Measurements from ENCODE around the gene RPP25.

Gene RPP25

DNA sequence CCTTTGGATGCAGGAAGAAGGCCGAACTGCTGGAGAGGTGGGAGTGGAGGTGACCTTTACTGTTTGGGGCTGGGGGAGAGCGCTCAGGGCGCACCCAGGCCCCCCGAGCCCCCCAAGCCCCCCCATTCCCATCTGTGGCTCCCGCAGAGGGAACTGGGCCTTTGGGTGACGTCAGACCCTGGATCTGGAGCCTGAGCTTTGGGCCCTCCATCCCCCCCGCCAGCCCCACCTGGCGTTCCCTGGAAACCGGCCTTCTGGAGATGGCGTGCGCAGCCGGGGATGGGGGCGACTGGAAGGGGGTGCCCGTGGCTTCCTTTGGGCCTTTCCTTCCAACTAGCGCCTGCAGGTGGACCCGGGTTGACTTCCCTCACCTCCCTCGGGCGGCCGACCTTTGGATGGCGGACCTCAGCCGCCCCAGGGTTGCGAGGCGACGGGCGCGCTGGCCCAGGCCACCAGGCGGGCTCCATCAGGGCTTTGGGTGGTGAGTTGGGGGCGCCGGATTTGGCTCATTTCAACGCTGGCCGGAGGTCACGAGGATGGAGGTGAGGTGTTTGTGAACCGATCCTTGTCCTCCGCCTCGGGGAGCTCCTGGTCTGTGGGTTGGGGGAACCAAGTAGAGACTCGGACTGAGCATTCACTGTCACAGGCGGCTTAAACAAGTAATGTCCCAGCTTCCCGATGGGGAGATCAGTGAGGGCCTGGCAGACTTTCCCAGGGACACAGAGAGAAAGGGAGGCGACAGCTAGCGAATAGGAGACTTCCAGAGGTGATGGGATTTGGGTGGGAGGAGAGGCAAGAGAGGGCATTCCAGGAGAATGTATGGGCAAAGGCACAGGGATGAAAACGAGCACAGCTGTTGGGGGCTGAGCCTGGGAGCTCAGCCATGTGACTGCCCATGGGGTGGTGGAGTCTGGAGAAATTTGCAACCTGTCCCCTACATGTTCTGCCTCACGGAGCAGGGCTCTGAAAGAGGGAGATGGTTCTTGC lies 39.5 kb upstream of the RPP25 start:
- TF ChIP-seq, protein P1, sequence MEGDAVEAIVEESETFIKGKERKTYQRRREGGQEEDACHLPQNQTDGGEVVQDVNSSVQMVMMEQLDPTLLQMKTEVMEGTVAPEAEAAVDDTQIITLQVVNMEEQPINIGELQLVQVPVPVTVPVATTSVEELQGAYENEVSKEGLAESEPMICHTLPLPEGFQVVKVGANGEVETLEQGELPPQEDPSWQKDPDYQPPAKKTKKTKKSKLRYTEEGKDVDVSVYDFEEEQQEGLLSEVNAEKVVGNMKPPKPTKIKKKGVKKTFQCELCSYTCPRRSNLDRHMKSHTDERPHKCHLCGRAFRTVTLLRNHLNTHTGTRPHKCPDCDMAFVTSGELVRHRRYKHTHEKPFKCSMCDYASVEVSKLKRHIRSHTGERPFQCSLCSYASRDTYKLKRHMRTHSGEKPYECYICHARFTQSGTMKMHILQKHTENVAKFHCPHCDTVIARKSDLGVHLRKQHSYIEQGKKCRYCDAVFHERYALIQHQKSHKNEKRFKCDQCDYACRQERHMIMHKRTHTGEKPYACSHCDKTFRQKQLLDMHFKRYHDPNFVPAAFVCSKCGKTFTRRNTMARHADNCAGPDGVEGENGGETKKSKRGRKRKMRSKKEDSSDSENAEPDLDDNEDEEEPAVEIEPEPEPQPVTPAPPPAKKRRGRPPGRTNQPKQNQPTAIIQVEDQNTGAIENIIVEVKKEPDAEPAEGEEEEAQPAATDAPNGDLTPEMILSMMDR (IDR thresholded peaks at IDR 0.05; ENCODE audit: insufficient read depth, low read length, poor library complexity, severe bottlenecking): no peak
- H3K27me3 ChIP-seq (replicated peaks; ENCODE audit: control insufficient read depth, insufficient read depth, low read length): no peaks in the 10 kb centered on the region; the same call in none of the 2 replicates
- DNase-seq (ENCODE audit: extremely low read depth, insufficient read length): no peak
- H3K36me3 ChIP-seq (ENCODE audit: control insufficient read depth, insufficient read depth, low read length): no peaks in the 10 kb centered on the region
- peak overlapping the region; percentile 77 for H3K4me3 ChIP-seq (replicated peaks; ENCODE audit: low read depth, low read length)

DNA sequence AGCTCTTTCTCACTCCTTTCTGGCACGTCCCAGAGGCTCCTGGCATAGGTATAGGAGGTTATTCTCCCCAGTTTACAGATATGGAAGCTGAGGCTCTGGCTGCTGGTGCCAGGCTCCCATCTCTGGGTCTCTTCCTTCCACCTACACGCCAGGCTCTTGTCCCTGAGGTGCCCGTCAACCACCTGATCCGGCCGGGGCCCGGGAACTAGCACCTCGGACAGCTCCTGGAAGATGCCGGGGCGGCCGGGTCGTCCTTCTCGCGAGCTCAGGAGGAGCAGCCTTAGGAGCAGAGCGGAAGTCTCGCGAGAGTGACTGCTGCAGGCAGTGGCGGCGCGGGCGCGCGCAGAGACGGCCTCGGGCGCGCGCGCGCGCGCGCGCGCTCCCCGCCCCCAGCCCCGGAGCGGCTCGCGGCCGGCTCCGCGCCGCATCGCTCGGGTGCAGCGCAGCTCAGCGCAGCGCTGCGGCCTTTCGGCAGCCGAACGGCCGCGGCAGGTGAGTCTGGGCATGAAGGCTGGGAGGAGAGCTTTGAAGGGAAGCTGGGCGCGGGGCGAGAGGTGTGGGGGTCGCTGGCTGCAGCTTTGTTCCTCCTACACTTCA lies 38.7 kb upstream of the RPP25 start, which contains the start of gene SCAMP5:
Gene SCAMP5, plus strand, starts transcription at position 382 of the 597 bp plus-strand sequence. CDS start 16,277 bp downstream, outside the sequence.
- Histone ChIP-seq H3K36me3 (ENCODE audit: control insufficient read depth, insufficient read depth, low read length) (no peaks in the 10 kb centered on the region), H3K4me3 (replicated peaks; ENCODE audit: low read depth, low read length) (peak within 1 kb of the TSS; percentile 77), H3K27me3 (replicated peaks; ENCODE audit: control insufficient read depth, insufficient read depth, low read length) (no peaks in the 10 kb centered on the region; the same call in 1 of the 2 replicates)
- TF ChIP-seq, protein P1 (IDR thresholded peaks at IDR 0.05; ENCODE audit: insufficient read depth, low read length, poor library complexity, severe bottlenecking): no peak
- DNase-seq (ENCODE audit: extremely low read depth, insufficient read length): peak; percentile 84

DNA sequence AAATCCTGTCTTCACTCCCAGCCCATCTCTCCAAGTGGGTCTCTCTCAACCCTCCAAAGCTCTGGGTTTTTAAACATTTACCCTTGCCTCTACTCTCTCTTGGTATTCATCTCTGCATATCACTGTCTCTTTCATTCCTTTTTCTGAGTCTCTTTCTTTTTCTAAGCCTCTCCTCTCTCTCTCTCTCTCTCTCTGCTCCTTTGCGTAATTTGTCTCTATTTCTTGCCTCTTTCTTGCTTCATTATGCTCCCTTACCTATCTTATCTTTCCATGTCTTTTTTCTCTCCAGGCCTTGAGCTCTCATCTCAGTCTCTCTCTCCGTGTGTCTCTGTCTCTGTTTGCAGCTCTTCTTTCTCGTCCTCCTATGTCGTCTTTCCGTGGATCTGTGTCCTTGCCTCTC lies 38.1 kb upstream of the RPP25 start:
- TF ChIP-seq, protein P1 (IDR thresholded peaks at IDR 0.05; ENCODE audit: insufficient read depth, low read length, poor library complexity, severe bottlenecking): no peak
- no peak overlapping the region for H3K4me3 ChIP-seq (replicated peaks; ENCODE audit: low read depth, low read length)
- DNase-seq (ENCODE audit: extremely low read depth, insufficient read length): no peak
- H3K27me3 ChIP-seq (replicated peaks; ENCODE audit: control insufficient read depth, insufficient read depth, low read length): no peaks in the 10 kb centered on the region; the same call in 1 of the 2 replicates
- H3K36me3 ChIP-seq (ENCODE audit: control insufficient read depth, insufficient read depth, low read length): no peaks in the 10 kb centered on the region

DNA sequence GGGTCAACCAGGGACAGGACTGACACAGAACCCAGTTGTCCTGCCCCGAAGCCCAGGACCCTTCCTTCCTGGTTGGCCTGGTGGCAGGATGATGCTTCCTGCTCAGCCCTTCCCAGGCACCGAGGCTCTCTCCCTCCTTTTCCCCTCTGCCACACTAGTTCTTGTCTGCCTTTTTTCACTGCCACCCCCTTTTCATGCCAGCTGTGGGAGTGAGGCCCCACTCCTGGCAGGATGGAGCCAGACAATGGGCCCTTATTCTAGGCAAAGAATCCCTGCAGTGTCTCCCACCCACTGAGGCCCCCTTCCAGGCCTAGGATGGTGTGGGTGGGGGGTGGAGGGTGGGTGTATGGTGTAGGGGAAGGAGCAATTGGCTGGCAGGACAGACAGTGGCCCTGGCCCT lies 37.7 kb upstream of the RPP25 start:
- no peak for DNase-seq (ENCODE audit: extremely low read depth, insufficient read length)
- Histone ChIP-seq H3K36me3 (ENCODE audit: control insufficient read depth, insufficient read depth, low read length) (no peaks in the 10 kb centered on the region), H3K27me3 (replicated peaks; ENCODE audit: control insufficient read depth, insufficient read depth, low read length) (no peaks in the 10 kb centered on the region; the same call in 1 of the 2 replicates), H3K4me3 (replicated peaks; ENCODE audit: low read depth, low read length) (no peak overlapping the region)
- TF ChIP-seq, protein P1 (IDR thresholded peaks at IDR 0.05; ENCODE audit: insufficient read depth, low read length, poor library complexity, severe bottlenecking): no peak

DNA sequence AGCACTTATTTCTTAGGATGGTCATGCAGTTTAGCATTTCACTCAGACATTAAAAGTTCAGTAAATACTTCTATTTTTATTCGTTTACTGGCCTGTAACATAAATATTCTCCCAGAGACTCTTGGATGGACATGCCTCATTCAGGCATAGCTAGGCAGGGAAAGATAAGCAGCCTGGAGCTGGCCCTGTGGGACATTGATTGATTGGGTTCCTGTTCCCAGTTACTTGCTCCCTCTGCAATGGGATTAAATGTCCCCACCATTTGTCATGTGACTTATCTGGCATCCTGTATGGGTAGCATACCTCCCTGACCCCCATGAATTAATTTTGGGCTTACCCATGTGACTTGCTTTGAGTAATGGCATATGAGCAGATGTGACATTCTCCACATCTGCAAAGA lies 36.0 kb upstream of the RPP25 start:
- TF ChIP-seq, protein P1 (IDR thresholded peaks at IDR 0.05; ENCODE audit: insufficient read depth, low read length, poor library complexity, severe bottlenecking): no peak
- H3K36me3 ChIP-seq (ENCODE audit: control insufficient read depth, insufficient read depth, low read length): no peaks in the 10 kb centered on the region
- no peaks in the 10 kb centered on the region for H3K27me3 ChIP-seq (replicated peaks; ENCODE audit: control insufficient read depth, insufficient read depth, low read length)
- H3K4me3 ChIP-seq (replicated peaks; ENCODE audit: low read depth, low read length): no peak overlapping the region
- no peak for DNase-seq (ENCODE audit: extremely low read depth, insufficient read length)

Data from GM06990 (cell line).